Measurements from ENCODE around the gene LILRA1.
"Not testable (repeated sequence)": the region's sequence is repeated elsewhere in the genome, so short reads cannot be mapped to it uniquely, and the experiment has no call there.

The LILRA1 gene

GRCh38 chr19:54554896-54555295, 38.5 kb upstream of the LILRA1 start:
- no peak for TF ChIP-seq CTCF (IDR thresholded peaks at IDR 0.05; ENCODE audit: low read depth, low read length, missing control alignments)
- H3K4me3 ChIP-seq (replicated peaks; ENCODE audit: low read depth, low read length): no peak overlapping the region
- DNase-seq (ENCODE audit: extremely low read depth, low read depth): no peak

GRCh38 chr19:54556194-54556593, 37.2 kb upstream of the LILRA1 start:
- no peak for DNase-seq (ENCODE audit: extremely low read depth, low read depth)
- TF ChIP-seq CTCF (IDR thresholded peaks at IDR 0.05; ENCODE audit: low read depth, low read length, missing control alignments): no peak
- no peak overlapping the region for H3K4me3 ChIP-seq (replicated peaks; ENCODE audit: low read depth, low read length)

GRCh38 chr19:54558339-54558738, 35.1 kb upstream of the LILRA1 start:
- TF ChIP-seq CTCF (IDR thresholded peaks at IDR 0.05; ENCODE audit: low read depth, low read length, missing control alignments): no peak
- H3K4me3 ChIP-seq (replicated peaks; ENCODE audit: low read depth, low read length): no peak overlapping the region
- DNase-seq (ENCODE audit: extremely low read depth, low read depth): no peak

GRCh38 chr19:54560881-54561385, 32.5 kb upstream of the LILRA1 start:
- H3K4me3 ChIP-seq (replicated peaks; ENCODE audit: low read depth, low read length): no peak overlapping the region

GRCh38 chr19:54561840-54562239, 31.6 kb upstream of the LILRA1 start:
- no peak overlapping the region for H3K4me3 ChIP-seq (replicated peaks; ENCODE audit: low read depth, low read length)
- no peak for TF ChIP-seq CTCF (IDR thresholded peaks at IDR 0.05; ENCODE audit: low read depth, low read length, missing control alignments)
- DNase-seq (ENCODE audit: extremely low read depth, low read depth): no peak

More at GRCh38 chr19:54560881-54561385, 32.5 kb upstream of the LILRA1 start:
- DNase-seq (ENCODE audit: extremely low read depth, low read depth): no peak
- no peak for TF ChIP-seq CTCF (IDR thresholded peaks at IDR 0.05; ENCODE audit: low read depth, low read length, missing control alignments)

DNA sequence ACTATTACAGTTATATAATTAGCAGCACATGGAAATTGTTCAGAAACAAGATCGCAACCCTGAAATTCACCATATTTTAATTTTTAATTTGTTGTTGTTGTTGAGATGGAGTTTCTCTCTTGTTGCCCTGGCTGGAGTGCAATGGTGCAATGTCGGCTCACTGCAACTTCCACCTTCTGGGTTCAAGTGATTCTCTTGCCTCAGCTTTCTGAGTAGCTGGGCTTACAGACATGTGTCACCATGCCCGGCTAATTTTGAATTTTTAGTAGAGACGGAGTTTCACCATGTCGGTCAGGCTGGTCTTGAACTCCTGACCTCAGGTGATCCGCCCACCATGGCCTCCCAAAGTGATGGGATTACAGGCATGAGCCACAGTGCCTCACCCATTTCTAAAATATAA, 30.2 kb upstream of the LILRA1 start:
- not testable (repeated sequence) for DNase-seq (ENCODE audit: extremely low read depth, low read depth); H3K4me3 ChIP-seq (replicated peaks; ENCODE audit: low read depth, low read length)

DNA sequence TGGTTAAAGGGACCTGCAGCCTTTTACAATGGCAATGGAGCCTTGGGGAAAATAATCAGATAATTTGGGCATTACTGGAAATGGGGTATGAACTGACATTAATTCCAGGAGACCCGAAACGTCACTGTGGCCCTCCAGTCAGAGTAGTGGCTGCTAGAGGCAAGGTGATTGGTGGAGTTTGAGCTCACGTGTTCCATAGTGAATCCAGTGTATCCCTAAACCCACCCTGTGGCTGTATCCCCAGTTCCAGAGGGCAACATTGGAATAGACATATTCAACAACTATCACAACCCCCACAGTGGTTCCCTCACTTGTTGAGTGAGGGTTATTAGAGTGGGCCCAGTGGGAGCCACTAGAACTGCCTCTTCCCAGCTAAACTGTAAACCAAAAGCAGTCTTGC, 23.1 kb upstream of the LILRA1 start:
- TF ChIP-seq CTCF (IDR thresholded peaks at IDR 0.05; ENCODE audit: low read depth, low read length, missing control alignments): no peak
- no peak for DNase-seq (ENCODE audit: extremely low read depth, low read depth)
- no peak overlapping the region for H3K4me3 ChIP-seq (replicated peaks; ENCODE audit: low read depth, low read length)

DNA sequence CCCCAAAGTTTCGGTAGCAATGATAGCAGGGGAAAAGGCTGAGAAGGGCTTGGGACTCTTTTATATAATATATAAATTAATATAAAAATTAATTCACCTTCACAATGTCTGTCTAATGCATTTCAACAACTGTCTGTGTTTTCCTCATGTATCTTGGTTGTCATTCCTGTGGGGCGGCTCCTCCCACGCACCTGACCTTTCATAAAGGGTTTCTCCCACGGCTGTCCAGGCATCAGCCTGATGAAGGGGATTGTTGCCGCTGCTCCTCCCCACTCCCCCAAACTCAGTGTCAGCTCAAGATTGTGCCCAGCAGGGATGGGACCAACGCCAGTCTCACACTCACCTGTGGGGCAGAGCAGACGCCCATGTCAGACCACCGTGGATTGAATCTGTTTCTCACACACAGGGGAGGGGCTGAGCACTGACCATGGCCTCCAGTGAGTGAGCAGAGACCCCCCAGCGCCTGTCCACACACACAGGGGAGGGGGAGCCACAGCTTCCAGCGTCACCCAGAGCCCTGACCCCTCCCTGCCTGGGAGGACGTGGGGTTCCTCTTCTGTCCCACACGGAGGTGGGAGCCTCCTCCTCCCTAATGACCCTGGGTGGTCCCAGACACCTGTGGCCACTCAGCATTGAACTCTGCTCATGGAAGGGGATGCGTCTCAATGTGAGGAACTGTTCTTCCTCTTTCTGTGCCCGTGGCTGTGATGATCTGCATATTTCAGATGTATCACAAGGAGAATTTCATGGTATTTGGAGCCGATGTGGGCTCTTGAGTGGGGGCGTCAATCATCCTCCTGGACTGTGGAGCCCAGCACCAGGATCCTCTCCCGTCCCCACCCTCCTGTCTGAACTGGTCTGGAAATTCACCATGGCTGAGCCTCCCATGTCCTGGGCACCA, 21.5 kb upstream of the LILRA1 start:
- DNase-seq (ENCODE audit: extremely low read depth, low read depth); H3K4me3 ChIP-seq (replicated peaks; ENCODE audit: low read depth, low read length): not testable (repeated sequence)

Data from HFF-Myc (cell line).